NCI-H146 treated with DMSO at 0.1 percent for 48 hours (cell line): ENCODE data around the gene CSF1.

Experiments
- DNase-seq: peaks from one replicate; lab custom pipeline; 2025; ENCODE audit not compliant: unreplicated experiment; lab: John Stamatoyannopoulos, UW

CSF1 gene

DNA sequence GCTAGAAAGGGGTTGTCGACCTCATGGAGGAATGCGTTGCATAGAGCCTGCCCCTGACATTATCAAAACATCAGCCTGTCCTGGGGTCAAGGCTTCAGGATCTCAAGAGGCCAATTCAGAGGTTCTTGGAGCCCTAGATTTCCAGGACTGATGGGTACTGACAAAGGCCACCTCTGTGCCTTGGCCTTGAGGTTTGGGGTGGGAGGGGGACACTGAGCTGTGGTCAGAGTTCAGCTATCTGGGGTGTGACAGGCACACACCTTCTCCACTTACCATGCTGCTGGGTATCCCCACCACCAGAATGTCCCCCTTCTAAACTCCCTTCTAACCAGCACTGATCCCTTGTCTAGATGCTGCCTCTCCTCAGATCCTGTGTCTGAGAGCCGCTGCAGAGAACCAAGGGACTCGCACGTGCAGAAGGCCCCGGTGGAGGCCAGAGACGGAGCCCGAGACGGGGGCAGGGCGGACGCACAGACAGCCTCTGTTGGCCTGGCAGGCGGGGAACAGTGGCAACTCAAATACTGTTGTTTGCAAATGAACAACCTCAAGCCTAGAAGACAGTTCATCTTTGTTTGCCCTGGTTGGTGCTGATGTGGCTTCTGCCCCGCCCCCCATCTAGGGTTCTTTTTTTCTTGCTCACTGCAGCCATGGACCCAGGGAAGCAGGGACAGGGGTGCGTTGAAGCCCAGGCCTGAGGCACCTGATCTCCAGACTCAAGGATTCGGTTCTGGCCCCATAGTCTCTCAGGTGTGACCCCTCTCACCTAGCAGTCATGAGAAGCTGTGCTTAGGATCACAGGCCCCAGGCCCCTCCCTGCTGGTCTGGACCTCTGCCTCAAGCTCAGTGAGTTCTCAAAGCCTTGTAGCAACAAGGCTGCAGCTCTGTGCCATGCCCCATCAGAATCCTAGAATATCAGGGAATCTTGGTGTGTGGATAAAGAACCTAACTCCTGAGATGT, 28.1 kb upstream of the CSF1 start:
- no peak for DNase-seq

DNA sequence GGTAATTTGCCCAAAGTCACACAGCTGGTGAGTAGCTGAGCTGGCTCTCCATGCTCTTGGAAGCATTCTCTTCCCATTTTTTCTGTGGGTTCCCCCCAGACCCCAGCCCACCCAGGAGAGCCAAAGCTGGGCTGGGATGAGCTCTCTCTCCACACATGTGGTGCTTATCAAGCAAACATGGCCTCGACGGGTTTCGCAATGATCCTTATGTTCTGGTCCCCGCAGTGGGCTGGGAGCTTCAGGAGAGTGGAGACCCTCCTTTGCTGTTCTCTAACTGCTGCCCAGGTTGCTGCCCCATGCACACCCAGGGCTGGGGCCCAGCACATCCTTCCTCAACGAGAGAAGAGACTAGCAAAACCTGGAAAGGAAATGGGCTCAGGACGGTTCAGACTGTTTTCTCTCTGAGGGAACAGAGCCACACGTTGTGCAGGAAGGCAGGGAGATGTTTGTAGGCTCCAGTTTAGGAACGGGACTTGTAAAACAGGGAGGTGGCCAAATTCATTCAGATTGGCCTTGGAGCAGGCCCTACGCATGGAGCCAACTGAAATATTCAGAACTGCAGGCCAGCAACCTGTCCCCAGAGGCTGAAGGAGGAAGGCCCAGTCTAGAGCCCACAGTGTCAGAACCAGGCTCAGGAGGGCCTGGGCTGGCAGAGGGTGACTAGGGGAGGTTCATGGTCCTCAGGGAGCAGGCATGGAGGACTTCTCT, 27.2 kb upstream of the CSF1 start:
- no peak for DNase-seq

DNA sequence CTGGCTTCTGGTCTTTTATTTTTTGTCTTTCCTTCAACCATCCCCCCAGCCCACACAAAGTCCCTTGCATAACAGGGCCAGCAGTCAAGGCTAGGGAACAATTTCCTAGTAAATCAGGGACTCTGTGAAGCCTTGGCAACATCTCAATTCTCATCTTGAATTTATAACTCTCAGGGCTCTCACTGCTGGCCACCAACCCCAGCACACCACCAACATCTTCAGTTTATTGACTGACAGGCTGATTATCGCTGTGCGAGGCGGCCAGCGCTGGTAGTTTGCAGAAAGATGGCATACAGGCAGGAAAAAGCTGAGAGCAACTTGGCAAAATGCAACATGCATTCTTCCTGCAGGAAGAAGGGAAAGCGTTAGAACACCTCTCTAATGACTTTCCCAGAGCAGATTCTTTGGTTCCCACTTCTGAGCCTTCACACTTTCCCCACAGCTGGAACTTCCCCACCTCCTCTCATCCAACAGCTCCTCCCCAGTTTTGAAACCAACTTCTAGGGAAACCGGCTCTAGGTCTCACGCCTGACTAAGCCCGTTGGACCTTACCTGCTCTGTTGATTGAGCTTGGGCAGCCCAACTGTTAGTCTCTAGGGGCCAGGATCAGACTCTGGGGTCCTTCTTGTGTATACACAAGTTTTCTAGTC, 26.3 kb upstream of the CSF1 start:
- DNase-seq = no peak

DNA sequence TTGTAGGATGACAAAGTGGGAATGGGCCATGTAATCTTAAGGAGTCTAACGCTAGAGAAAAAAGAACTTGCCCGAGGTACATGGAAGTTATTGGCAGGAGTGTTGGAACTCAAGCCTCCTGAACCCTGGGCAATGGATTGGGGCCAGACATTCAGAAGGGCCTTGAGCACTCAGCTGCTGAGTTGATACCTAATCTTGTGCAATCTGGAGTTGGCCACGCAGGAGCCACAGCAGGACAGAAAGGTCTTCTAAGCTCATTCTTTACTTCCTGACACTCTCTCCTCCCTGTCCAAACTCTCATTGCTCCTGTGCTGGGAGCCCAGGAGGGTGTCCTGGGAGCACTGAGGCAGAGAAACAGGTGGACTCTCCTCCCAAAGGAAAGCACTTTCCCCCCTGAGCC, 25.1 kb upstream of the CSF1 start:
- DNase-seq = no peak

DNA sequence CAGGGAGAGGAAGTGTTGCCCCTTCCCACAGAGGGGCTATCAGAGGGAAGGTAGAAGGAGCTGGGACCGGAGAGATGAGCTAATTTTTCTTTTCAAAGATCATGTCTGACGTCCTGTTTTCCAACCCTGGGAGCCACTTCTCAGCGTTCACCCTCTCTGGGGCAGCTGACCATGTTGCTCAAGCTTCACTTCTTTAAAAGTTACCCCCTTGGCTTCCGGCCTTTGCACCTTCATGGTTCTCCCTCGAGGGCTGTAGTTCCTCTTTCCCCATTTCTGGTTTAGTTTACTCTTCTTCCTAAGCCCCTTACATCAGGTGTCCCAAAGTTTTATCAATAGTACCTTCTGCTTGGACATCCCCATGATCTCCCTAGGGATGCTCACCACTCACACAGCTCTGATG, 23.8 kb upstream of the CSF1 start:
- DNase-seq = no peak

DNA sequence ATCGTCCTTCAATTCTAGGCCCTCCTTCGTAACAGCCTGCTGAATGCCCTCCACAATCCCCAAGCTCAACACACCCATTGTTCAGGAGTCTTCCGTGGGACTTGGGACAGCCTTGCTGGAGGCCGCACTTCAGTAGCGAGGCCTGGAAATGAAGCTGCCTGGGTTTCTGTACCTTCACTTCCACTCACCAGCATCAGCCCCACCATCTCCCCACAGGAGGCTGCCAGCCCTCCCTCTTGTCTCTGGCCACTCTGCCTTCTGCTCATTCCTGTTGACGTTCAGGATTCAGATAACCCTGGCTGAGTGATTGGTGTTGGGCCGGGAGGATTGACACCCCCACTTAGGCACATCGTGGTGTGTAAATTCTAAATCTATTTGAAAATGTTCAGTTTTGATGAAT, 23.4 kb upstream of the CSF1 start:
- no peak for DNase-seq

DNA sequence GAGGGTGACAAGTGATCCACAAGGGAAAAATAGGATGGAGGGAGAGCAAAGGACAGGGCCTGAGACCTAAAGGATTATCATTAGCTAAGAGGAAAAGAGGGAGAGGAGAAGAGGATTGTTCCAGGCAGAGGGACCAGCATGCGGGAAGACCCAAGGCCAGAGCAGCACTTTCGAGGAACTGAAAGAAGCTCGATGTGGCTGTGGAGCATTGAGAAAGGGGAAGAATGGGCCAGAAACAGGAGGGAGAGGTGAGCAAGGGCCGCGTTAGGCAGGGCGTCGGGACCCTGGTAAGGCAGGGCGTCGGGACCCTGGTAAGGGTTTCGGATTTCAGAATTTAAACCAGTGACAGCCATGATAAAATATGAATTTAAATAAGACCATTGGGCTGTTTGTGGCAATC, 22.8 kb upstream of the CSF1 start:
- DNase-seq = no peak

DNA sequence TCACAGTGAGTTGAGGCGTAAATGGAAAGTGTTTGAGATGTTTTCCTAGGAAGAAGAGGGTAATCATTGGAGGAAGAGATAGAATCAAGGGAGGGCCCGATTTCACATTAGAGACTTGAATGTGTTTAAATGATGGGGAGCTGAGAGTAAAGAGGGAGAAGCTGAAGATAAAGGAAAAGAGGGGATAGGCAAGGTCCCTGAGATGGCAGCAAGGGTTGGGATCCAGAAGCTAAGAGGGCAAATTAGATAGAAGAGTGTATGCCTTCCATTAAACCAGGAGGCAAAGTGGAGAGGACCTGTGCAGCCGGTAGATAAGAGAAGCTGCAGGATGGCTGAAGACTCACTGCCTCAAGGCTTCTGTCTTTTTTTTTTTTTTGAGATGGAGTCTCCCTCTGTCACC, 21.6 kb upstream of the CSF1 start:
- DNase-seq = no peak

DNA sequence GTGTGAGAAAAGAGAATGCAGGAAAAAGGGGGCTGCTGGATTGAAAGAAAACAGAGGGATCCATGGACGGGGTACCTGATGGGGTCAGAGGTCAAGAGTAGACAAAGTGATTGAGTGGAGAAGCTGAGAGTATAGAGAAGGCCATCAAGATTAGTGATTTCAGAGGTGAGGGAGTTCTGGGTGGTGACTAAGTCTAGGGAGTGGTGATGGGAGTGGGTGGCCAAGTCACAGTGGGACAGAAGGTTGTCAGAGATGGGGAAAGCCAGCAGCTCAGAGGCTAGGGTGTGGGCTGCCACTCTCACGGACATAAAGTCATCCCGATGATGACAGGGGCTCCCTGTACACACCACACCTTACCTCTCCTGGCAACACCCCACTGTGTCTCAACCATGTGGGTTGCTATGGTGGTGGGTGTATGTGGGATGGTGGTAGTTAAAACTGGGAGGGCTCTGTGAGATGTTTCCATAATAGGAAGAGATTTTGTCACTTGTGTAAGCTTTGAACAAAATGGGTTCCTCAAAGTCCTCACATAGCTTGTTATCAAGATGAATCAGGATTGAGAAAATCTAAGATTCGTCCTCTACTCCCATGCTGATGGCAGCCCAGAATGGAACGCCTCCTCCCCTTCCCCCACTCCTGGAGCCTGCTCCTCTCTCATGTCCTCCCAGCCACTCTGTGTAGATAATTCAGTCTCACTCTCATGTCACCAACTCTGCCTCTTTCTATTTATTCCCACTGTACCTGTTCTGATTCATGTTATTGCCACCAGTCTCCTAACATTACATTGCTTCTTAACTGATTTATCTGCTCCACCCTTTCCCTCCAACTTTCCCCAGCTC, 20.3 kb upstream of the CSF1 start:
- DNase-seq = no peak

DNA sequence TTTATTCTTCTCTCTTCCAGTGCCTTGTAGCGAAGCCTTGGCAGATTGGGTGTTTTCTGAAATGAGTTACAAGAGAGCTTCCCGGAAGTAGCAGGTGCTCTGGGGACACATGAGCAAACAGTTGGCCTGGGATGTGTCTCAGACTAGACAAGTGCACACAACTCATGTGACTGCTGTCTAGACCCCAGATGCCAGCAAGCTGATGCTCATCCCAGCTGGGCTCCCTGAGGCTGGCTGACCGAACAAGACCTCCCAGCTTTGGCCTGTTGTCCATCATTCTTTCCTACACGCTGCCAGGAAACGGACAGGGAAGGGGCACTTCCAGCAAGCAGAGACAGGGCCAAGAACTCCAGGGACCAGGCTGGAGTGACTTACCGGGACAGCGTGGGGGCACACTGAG, 18.7 kb upstream of the CSF1 start:
- no peak for DNase-seq

DNA sequence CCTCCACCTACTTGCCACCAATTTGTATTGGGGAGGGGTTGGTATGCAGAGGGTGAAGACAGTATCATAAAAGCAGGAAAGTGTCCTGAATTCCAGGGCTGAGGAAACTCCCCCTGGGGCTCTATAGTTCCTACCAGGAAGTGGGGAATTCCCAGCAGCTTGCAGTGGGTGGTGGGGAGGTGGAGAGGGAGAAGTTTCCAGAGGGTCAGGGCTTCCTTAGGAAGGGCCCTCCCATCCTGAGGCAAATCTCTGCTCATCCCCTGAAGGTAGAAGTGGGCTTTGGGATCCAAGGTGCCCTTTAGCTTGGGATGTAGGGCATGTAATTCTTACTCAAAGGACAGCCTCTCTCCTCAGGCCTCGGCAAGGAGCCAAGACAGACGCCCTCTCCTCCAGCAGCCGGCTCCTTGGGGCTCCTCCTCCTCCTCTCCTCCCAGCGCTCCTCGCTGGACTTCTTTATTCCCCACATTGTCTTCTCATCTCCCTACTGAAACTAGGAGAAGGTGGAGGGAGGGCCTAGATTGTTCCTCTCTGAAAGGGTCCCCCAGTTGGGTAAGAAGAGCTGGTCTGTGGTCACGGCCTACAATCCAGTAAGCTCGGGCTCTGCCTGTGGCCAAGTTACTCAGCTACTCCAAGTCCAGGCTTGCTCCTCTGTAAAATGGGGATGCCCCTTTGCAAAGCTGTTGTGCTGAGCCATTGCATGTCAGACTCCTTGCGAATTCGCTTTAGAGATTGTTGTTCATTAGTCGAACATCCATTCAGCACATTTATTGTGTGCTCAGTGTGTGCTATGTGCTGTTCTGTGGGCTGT, 17.9 kb upstream of the CSF1 start:
- no peak for DNase-seq

DNA sequence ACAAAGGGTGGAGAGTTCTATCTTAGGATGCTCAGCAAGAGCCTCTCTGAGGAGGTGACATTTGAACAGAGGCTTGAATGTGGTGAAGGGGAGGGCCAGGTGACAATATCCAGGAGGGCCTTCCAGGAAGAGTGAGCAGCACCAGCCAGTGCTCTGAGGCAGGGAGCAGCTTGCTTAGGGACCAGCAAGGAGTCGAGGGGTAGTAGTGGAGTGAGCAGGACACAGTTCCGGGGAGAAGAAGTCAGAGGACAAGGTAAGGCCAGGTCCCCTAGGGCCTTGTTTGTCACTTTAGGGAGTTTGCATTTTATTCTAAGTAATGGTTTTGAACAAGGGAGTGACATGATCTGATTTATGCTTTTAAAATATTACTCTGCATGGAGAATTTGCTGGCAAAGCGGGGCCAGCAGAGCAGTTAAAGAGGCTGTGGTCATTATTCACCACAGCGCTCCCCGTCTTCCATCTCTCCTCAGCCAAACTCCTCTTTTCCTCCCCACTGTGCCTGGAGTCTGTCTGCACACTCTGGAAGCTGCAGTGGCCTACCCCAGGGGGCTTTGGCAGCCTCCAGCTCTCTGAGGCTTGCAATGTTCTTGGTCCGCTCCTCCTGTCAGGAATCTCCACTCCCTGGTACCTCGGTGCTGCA, 17.0 kb upstream of the CSF1 start:
- DNase-seq = no peak

DNA sequence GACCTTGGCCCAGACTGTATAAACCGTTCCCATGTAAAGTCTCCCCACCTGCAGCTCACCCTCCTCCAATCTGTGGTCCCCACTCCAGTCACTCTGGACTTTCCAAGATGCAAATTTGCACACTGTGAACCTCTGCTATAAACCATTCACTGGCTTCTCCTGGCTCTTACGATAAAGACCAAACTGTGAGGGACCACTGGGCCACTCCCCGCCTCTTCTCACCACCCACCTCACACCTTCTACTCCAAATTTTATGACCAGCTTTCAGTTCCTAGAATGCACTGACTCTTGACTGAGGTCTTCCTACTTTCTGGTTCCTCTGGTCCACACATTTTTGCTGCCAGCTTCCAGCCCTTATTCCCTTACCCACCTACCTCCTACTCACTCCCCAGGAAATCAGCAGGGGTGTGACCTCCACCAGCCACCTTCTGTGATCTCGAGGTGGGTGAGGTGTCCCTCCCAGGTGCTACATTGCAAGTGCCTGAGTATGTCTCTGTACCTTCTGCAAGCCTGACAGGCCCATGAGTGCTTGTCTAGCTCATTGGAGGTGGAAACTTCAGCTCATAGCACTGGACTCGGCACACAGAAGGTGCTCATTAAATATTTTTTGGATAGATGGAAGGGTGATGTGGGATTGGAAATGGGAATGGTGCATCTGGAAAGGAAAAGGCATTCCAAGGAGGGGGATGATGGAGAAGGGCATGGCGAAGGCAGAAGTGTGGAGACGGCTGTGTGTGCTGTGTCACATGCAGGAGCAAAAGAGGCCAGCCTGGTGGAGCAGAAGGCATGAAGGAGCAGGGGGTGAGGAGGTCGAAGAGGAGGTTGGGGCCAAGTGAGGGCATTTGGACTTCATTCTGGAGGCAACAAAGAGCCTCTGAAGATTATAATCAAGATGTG, 15.6 kb upstream of the CSF1 start:
- no peak for DNase-seq

DNA sequence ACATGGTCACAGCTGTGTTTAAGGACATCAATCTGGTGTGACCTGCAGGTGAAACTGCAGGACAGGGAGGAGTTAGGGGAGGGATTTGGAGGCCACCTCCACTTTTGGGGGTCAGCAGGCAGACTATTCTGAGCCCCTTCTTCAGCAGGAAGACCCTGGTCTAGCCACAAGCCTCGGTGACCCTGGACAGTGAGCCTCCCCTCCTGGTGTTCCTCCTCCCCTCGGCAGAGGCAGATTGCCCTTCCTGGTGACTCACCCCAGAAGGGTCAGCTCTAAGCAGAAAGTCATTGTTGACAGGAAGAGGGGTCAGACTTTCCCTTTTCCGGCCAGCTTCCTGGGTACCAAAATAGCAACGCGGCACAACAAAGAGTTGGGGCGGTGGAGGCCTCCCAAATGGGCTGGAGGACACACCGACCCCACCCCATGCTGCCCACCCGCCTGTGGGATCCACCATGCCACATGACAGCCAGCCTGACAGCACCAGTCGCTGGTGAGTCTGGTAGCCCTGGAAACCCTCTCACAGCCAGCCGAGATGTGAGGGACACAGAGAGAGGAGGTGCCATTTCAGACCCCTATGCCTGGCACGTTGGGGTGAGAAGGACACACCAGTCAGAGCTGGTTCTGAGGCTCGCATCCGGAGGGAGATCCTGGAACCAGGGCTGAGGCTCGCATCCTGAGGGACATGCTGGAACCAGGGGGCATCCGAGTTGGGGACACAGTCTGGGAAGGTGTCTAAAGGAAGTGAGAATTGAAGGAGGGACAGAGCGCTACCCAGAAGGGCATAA, 14.7 kb upstream of the CSF1 start:
- no peak for DNase-seq

DNA sequence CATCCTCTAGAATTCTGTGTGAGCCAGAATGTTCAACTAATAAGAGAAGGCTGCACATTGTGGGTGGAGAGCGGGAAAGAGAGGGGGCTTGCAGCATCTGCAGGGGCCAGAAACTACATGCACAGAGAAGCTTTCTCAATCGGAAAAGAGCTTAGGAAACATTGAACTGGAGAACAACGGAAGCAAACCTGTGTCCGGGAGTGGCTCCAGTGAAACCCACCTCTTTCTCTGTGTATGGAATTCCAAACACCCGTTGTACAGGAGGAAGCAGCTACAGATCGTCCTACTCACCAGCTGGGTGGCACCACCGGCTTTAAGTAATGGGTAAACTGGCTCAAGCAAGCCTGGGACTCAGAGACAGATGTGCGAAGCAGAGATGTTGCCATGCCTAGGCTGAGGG, 14.0 kb upstream of the CSF1 start:
- DNase-seq = no peak

DNA sequence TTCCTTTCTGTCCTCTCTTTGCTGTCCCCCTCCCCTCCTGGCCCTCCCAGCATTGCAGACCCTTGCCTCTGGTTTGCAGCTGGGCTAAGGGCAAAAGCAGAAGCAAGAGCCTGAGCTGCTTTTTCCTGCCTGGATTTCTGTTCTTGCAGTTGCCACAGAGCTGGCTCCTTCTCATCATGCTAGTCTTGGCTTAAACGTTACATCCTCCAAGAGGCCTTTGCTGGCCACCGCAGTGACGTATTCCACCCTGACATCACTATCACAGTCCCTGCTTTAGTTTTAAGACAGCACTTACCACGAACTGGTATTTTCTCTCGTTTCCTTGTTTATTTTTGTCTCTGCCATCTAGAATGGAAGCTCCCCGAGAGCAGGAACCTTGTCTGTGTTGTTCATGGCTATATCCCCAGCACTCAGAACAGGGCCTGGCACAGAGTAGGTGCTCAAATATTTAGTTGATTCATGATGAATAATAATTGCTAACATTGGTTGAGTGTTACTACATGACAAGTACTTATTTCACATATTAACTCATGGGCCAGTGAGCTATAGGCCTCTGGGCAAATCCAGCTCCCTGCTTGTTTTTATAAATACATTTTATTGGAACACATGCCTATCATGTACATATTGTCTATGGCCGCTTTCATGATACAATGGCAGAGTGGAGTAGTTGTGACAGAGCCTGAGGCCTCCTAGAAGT, 13.2 kb upstream of the CSF1 start:
- no peak for DNase-seq

DNA sequence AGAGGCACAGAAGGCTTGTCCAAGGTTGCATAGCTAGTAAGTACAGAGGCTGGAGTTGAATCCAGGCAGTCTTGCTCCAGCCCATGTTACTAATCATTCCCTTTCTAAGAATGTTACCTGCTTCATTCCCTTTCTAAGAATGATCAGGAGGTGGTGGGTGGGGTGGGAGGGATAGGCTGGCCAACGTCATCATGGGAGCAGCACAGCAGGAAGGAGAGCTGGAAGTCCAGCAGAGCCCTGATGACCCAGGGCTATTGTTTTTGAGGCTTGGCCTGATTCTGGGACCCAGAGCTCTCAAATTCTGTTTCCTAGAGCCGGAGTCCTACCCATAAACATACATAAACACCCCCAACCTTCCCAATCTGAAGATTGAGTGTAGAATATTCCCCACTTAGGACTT, 11.8 kb upstream of the CSF1 start:
- no peak for DNase-seq
